K562 (cell line): ENCODE data around the gene ERC2. TPM values are rescaled to one million over a fixed set of nuclear protein-coding genes. Genes with fewer than 3 reads are reported as not detected.

Experiments
- ATAC-seq: fragments of 200-7000 bp; cut with Tn5 transposase; 3 replicates; pipeline ENCODE4 v1.9.1; 2020; ENCODE audit warnings: moderate library complexity
- BruUV-seq: library from RNA; stranded (reverse); fragments of 400-500 nt; replicated peaks from 2 replicates; lab custom pipeline; 2021; lab: Mats Ljungman, UMichigan
- CTCF ChIA-PET: fragments of 300-600 bp; formaldehyde crosslinking; extraction: SDS; loops from one replicate; lab custom pipeline; 2021; ENCODE audit warnings: low intra/inter-chr PET ratio; lab: Yijun Ruan, JAX
- POLR2A ChIA-PET: fragments of 300-600, 350-650 bp; sonication (Branson Sonifier 250); formaldehyde crosslinking; extraction: SDS; loops from one replicate; lab custom pipeline; 2021; ENCODE audit warnings: antibody characterized with exemption, inconsistent platforms; lab: Yijun Ruan, JAX
- DNase-seq, 4 experiments: peaks; one replicate each; pipeline versions ENCODE4 v3.0.0 to v3.0.0-alpha.2; 2011 to 2018; ENCODE audit warnings: low spot score in 3 of 4, mixed read lengths in 3 of 4; ENCODE audit errors: extremely low read depth in 1 of 4
- FAIRE-seq: peaks from 2 replicates; lab custom pipeline; 2011; peaks lifted over from hg19 to GRCh38; lab: Jason Lieb, UNC
- H2AFZ ChIP-seq: 2 replicates; pipeline ENCODE4 v1.6.0; 2011; ENCODE audit warnings: low read depth, low read length, control low read depth, inconsistent platforms
- H3K27ac ChIP-seq: fragments of 200-600 bp; 3 replicates; pipeline ENCODE4 v1.8.0; 2011; ENCODE audit warnings: low read depth, mild to moderate bottlenecking, control low read depth, inconsistent platforms, low read length, moderate library complexity, mixed read lengths; ENCODE audit errors: extremely low read depth
- H3K27me3 ChIP-seq, 2 experiments: fragments of 300-600 bp in 1 of 2; 2 replicates in 1 of 2; 3 replicates in 1 of 2; pipeline versions ENCODE4 v1.6.0 to v1.8.0; 2011; ENCODE audit warnings: inconsistent platforms in 2 of 2, low read length in 2 of 2, mild to moderate bottlenecking in 1 of 2, mixed read lengths in 1 of 2, moderate library complexity in 1 of 2; ENCODE audit not compliant: control insufficient read depth in 2 of 2, insufficient read depth in 2 of 2
- H3K36me3 ChIP-seq: fragments of 300-600 bp; 3 replicates; pipeline ENCODE4 v1.8.0; 2011; ENCODE audit warnings: mild to moderate bottlenecking, low read length, inconsistent platforms; ENCODE audit not compliant: control insufficient read depth, insufficient read depth
- H3K4me1 ChIP-seq, 2 experiments: fragments of 200-600 bp in 1 of 2; replicated peaks in 1 of 2; 2 replicates in 1 of 2; 3 replicates in 1 of 2; pipeline versions ENCODE4 v1.5.1 to v1.8.0; 2011; ENCODE audit warnings: inconsistent platforms in 2 of 2, low read length in 2 of 2, mild to moderate bottlenecking in 1 of 2, mixed read lengths in 1 of 2, moderate library complexity in 1 of 2; ENCODE audit not compliant: control insufficient read depth in 2 of 2, insufficient read depth in 2 of 2
- H3K4me2 ChIP-seq: 2 replicates; pipeline ENCODE4 v1.6.1; 2011; ENCODE audit warnings: low read length, control low read depth, inconsistent platforms, mixed read lengths; ENCODE audit not compliant: insufficient read depth
- H3K4me3 ChIP-seq: fragments of 200-600 bp; sonication (generic), shearing (Covaris generic); 2 replicates; pipeline ENCODE4 v1.5.1; 2016; ENCODE audit warnings: control low read depth, inconsistent platforms
- H3K79me2 ChIP-seq: fragments of 200-600 bp; 3 replicates; pipeline ENCODE4 v1.8.0; 2011; ENCODE audit warnings: low read length, inconsistent platforms; ENCODE audit not compliant: control insufficient read depth, insufficient read depth
- H3K9ac ChIP-seq, 2 experiments: 2 replicates each; pipeline versions ENCODE4 v1.6.0 to v1.6.1; 2011; ENCODE audit warnings: low read depth in 2 of 2, low read length in 2 of 2, control low read depth in 1 of 2, inconsistent platforms in 1 of 2, mild to moderate bottlenecking in 1 of 2, mixed read lengths in 1 of 2; ENCODE audit not compliant: insufficient read depth in 1 of 2
- H3K9me1 ChIP-seq: one replicate; pipeline ENCODE4 v1.6.0; 2011; ENCODE audit warnings: inconsistent platforms, mild to moderate bottlenecking, low read length, moderate library complexity; ENCODE audit not compliant: control insufficient read depth, insufficient read depth
- H3K9me3 ChIP-seq: replicated peaks from 2 replicates; pipeline ENCODE4 v1.5.1; 2011; ENCODE audit warnings: low read depth, low read length, inconsistent platforms; ENCODE audit not compliant: control insufficient read depth, insufficient read depth
- H4K20me1 ChIP-seq: replicated peaks from 2 replicates; pipeline ENCODE4 v1.6.1; 2011; ENCODE audit warnings: low read length, inconsistent platforms, mixed read lengths; ENCODE audit not compliant: control insufficient read depth, insufficient read depth
- CTCFL ChIP-seq: IDR thresholded peaks from 2 replicates; pipeline ENCODE4 v1.6.1; 2011; ENCODE audit warnings: borderline replicate concordance, low read depth, mild to moderate bottlenecking, moderate library complexity, low read length; ENCODE audit not compliant: insufficient read depth, poor library complexity, severe bottlenecking
- FIP1L1 ChIP-seq: fragments of 200-400 bp; formaldehyde crosslinking; IDR thresholded peaks from 2 replicates; pipeline ENCODE4 v1.6.1; 2018; ENCODE audit warnings: mild to moderate bottlenecking, low read depth, low read length; ENCODE audit not compliant: poor library complexity, severe bottlenecking
- HNRNPLL ChIP-seq: fragments of 200-400 bp; formaldehyde crosslinking; IDR thresholded peaks from 2 replicates; pipeline ENCODE4 v1.6.1; 2017; ENCODE audit warnings: low read length, low read depth, mild to moderate bottlenecking; ENCODE audit not compliant: poor library complexity, severe bottlenecking
- MCM5 ChIP-seq: fragments of 450-650 bp; IDR thresholded peaks from 2 replicates; pipeline ENCODE4 v1.6.1; 2016; ENCODE audit warnings: low read depth
- MYC ChIP-seq, 2 experiments: fragments of 250-450 bp in 1 of 2; sonication (Bioruptor Pico) in 1 of 2; IDR thresholded peaks; 2 replicates each; pipeline versions ENCODE4 v1.5.1 to v1.6.1; 2012 to 2021; ENCODE audit warnings: low read depth in 2 of 2, borderline replicate concordance in 1 of 2, improper control_type of control experiment in 1 of 2, low read length in 1 of 2, mild to moderate bottlenecking in 1 of 2, moderate library complexity in 1 of 2
- NCOR1 ChIP-seq: fragments of 450-650 bp; IDR thresholded peaks from 2 replicates; pipeline ENCODE4 v1.6.1; 2016; ENCODE audit warnings: mild to moderate bottlenecking, moderate library complexity
- NR4A1 ChIP-seq, 2 experiments: fragments of 250-450 bp in 1 of 2; fragments of 450-650 bp in 1 of 2; sonication (Bioruptor Pico) in 1 of 2; IDR thresholded peaks; 2 replicates each; pipeline versions ENCODE4 v1.4.0 to v1.6.1; 2016 to 2020; ENCODE audit warnings: mild to moderate bottlenecking in 2 of 2, missing compliant biosample characterization in 1 of 2, missing genetic modification characterization in 1 of 2, moderate library complexity in 1 of 2
- ZFP91 ChIP-seq: sonication (generic); formaldehyde crosslinking; IDR thresholded peaks from 2 replicates; pipeline ENCODE4 v1.8.0; 2022; ENCODE audit warnings: mild to moderate bottlenecking, missing genetic modification reagents
- ZNF184 ChIP-seq: sonication (generic); formaldehyde crosslinking; IDR thresholded peaks from 2 replicates; pipeline ENCODE4 v1.5.0; 2020; ENCODE audit warnings: missing genetic modification reagents
- ZNF551 ChIP-seq: fragments of 250-450 bp; sonication (Bioruptor Pico); IDR thresholded peaks from 2 replicates; pipeline ENCODE4 v1.5.0; 2021; ENCODE audit warnings: mild to moderate bottlenecking, moderate library complexity
- ZNF699 ChIP-seq: fragments of 250-450 bp; sonication (Bioruptor Pico); IDR thresholded peaks from 2 replicates; pipeline ENCODE4 v1.8.0; 2021; ENCODE audit warnings: mild to moderate bottlenecking, moderate library complexity; ENCODE audit not compliant: insufficient replicate concordance
- WGBS: fragments of 100-300 bp; shearing (Covaris generic); methylation state at CpG from one replicate; pipeline ENCODE4 v1.1.6; 2016; ENCODE audit warnings: low coverage, mixed read lengths; ENCODE audit not compliant: insufficient coverage; ENCODE audit errors: missing lambda C conversion rate; 5-methylcytosine and 5-hydroxymethylcytosine counted together
- in situ Hi-C: fragments of 300-500 bp; cut with MboI; formaldehyde crosslinking; loops from 4 replicates; pipeline ENCODE4 v1.15.0; 2018; ENCODE audit warnings: inconsistent platforms, mixed read lengths
- intact Hi-C: fragments of 100-400 bp; cut with micrococcal nuclease; formaldehyde crosslinking; loops from 2 replicates; pipeline ENCODE4 v1.14.2; 2022
- polyA plus RNA-seq, 8 experiments: library from polyadenylated mRNA; depleted of rRNA in 4 of 8; stranded (reverse) in 5 of 8; unstranded in 3 of 8; fragments of >200 nt; fragmentation: Nextera tagmentation in 2 of 8; fragmentation: Illumina TruSeq in 1 of 8; extraction: Ambion mirVana in 2 of 8; extraction: Trizol in 1 of 8; gene quantifications; 2 replicates each; pipeline versions ENCODE4 v1.2.1 to v1.2.3, GENCODE V29; 2011 to 2014; ENCODE audit warnings: inconsistent platforms in 1 of 8, missing spikeins in 1 of 8
- total RNA-seq, 7 experiments: library from RNA; depleted of rRNA in 6 of 7; stranded (reverse); fragments of >200 nt in 6 of 7; fragmentation: Illumina TruSeq in 2 of 7; extraction: Trizol in 2 of 7; gene quantifications; 2 replicates each; pipeline versions ENCODE4 v1.2.1 to v1.2.3, GENCODE V29; 2011 to 2021; ENCODE audit warnings: low replicate concordance in 1 of 7

The ERC2 gene
- total and polyA plus RNA-seq, 9 of the 15 experiments (the other 6 are each of a cell fraction or from before 2014, with no cell fraction given): 0.04 to 0.18 (median 0.07) TPM; not detected in 2

GRCh38 chr3:56233742-56234141 lies 234.5 kb downstream of the ERC2 start (continued):
- TF ChIP-seq ZFP91 (CRISPR knock-in tag): no peak

DNA sequence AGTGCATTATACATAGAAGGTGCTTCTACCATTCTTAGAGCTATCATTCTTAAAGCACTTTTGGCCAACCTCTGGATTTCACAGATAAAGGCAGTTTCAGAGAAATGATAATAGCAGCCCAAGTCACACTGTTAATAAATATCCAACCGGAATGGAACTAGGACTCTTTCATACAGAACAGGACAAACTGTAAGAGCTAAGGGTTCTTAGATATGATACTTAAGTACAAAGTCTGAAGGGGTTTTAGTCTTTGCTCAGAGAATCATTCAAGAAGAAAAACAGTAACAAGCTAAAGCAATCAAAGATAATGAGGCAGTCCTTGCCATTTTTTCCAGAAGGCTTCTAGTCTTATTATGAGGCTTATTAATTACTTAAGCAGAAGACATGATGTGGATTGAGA lies 239.0 kb downstream of the ERC2 start:
- H3K4me1 ChIP-seq: no peaks in the 10 kb centered on the region
- no peaks in the 10 kb centered on the region for H3K9me1 ChIP-seq
- H3K27ac ChIP-seq: no peak overlapping the region
- intact Hi-C loops: no loop called here
- ChIA-PET POLR2A (no interaction called here), CTCF (no interaction called here)
- no peaks in the 10 kb centered on the region for H3K27me3 ChIP-seq
- ATAC-seq (no peak), FAIRE-seq (no peak), DNase-seq (no peak)
- H3K4me2 ChIP-seq: no peak overlapping the region
- BruUV-seq: no TSS peak
- WGBS: 11% methylated on average over 1 of the region's 1 CpG
- no peak overlapping the region for H2AFZ ChIP-seq
- no peaks in the 10 kb centered on the region for H3K79me2 ChIP-seq
- no peak overlapping the region for H3K4me3 ChIP-seq
- no peaks in the 10 kb centered on the region for H3K9me3 ChIP-seq
- H4K20me1 ChIP-seq: no peaks in the 10 kb centered on the region
- no peaks in the 10 kb centered on the region for H3K36me3 ChIP-seq
- in situ Hi-C loops: no loop called here
- H3K9ac ChIP-seq: no peak overlapping the region
- no peak for TF ChIP-seq NR4A1 (CRISPR knock-in tag; IDR thresholded peaks at IDR 0.05)
- TF ChIP-seq NR4A1 (tag; IDR thresholded peaks at IDR 0.05): no peak
- TF ChIP-seq ZNF551 (CRISPR knock-in tag): no peak
- TF ChIP-seq MYC (IDR thresholded peaks at IDR 0.05; ENCODE audit: low read depth, low read length): no peak
- no peak for TF ChIP-seq MYC (CRISPR knock-in tag; IDR thresholded peaks at IDR 0.05; ENCODE audit: borderline replicate concordance, low read depth)
- TF ChIP-seq ZNF184 (CRISPR knock-in tag): no peak
- TF ChIP-seq FIP1L1: no peak
- TF ChIP-seq ZNF699 (CRISPR knock-in tag): no peak
- TF ChIP-seq MCM5: no peak
- TF ChIP-seq HNRNPLL: no peak
- no peak for TF ChIP-seq CTCFL
- TF ChIP-seq NCOR1: no peak
